ENCODE measurements around the gene NPM1. TPM values are rescaled to one million over a fixed set of nuclear protein-coding genes. Genes with fewer than 3 reads are reported as not detected.

Gene NPM1
- total RNA-seq, 1 experiment from 2014 or later, result 3,530 TPM

DNA sequence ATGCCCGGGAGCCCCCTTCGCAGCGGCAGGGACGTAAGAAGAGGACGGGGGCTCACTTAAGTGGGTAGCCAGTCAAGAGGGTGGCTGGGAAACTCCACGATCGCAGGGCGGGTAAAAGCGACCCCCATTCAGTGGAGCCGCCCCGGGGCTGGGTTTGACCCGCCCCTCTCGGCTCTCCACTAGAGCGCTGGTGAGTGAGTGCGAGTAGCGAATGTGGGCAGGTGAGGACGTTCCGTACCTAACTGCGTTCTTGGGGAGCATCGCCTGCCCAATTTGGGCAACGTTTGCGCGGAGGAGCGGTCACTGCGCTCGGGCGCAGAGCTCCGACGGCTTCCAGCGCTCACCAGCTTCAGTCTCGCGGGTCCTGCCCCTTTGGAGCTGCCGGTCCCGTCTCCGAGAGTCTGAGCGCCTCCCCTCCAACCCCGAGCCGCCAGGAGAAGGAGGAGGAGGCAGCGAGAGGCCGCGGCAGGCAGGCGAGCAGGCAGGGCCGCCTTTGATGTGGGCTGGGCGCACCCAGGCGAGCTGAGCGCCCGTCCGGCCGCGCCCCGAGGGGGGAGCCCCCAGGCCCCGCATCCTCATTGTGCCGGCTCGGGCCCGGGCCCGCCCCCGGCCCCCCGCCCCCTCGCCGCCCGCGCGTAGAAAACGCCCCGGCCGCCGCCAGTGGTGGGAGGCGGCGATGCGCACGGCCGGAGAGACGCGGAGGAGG lies 31.5 kb downstream of the NPM1 start, which contains the start of gene FGF18:
FGF18 (plus strand) TSS at position 666 of the 706 bp plus-strand sequence. CDS start 553 bp downstream, outside the sequence.
- ChIA-PET POLR2A (interaction anchor here (0.6 to 0.9 kb wide), 2 partner anchors 197 to 464 kb away, joined by 3 to 5 read pairs; no protein-coding TSS in a partner anchor), CTCF (interaction anchor here (0.5 to 3.6 kb wide), 59 partner anchors 8 to 640 kb away, joined by 3 to 42 read pairs (median 5); partner anchors contain the start of gene FBXW11)
- Mint-ChIP-seq H3K27me3 (ENCODE audit: low read depth) (peaks cover 39% of the 10 kb centered on the region), H3K4me1 (peaks cover 27% of the 10 kb centered on the region), H3K27ac (no peak within 1 kb of the TSS), H3K36me3 (no peaks in the 10 kb centered on the region), H3K4me3 (peak within 1 kb of the TSS; percentile 78), H3K9me3 (no peaks in the 10 kb centered on the region)
- peak; percentile 36 for ATAC-seq
- peak; percentile 76 for DNase-seq (ENCODE audit: low spot score)
- peak; percentile 10; the same call in 1 of the 2 replicates for TF ChIP-seq ZNF416 (CRISPR knock-in tag; IDR thresholded peaks at IDR 0.05)
- no peak for TF ChIP-seq SOX15 (CRISPR knock-in tag; IDR thresholded peaks at IDR 0.05)

DNA sequence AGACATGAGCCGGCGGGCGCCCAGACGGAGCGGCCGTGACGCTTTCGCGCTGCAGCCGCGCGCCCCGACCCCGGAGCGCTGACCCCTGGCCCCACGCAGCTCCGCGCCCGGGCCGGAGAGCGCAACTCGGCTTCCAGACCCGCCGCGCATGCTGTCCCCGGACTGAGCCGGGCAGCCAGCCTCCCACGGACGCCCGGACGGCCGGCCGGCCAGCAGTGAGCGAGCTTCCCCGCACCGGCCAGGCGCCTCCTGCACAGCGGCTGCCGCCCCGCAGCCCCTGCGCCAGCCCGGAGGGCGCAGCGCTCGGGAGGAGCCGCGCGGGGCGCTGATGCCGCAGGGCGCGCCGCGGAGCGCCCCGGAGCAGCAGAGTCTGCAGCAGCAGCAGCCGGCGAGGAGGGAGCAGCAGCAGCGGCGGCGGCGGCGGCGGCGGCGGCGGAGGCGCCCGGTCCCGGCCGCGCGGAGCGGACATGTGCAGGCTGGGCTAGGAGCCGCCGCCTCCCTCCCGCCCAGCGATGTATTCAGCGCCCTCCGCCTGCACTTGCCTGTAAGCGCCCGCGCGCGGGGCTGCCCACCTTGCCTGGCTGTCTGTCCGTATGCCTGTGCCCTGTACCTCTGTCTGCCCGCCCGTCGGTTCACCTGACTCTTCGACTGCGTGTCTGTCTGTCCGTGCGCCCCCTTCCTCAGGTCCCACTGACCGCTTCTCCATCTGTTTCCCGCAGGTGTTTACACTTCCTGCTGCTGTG lies 32.2 kb downstream of the NPM1 start:
- POLR2A ChIA-PET, result no interaction called here
- Mint-ChIP-seq H3K9me3 (no peaks in the 10 kb centered on the region), H3K27me3 (ENCODE audit: low read depth) (peaks cover 39% of the 10 kb centered on the region), H3K4me3 (peak overlapping the region; percentile 77), H3K4me1 (peaks cover 34% of the 10 kb centered on the region), H3K27ac (no peak overlapping the region), H3K36me3 (no peaks in the 10 kb centered on the region)
- CTCF ChIA-PET, result interaction anchor here (0.6 to 3.6 kb wide), 40 partner anchors 8 to 639 kb away, joined by 3 to 42 read pairs (median 7); partner anchors contain the start of gene FBXW11
- DNase-seq (ENCODE audit: low spot score) (peak; percentile 52), ATAC-seq (peak; percentile 3)
- TF ChIP-seq, protein P1, sequence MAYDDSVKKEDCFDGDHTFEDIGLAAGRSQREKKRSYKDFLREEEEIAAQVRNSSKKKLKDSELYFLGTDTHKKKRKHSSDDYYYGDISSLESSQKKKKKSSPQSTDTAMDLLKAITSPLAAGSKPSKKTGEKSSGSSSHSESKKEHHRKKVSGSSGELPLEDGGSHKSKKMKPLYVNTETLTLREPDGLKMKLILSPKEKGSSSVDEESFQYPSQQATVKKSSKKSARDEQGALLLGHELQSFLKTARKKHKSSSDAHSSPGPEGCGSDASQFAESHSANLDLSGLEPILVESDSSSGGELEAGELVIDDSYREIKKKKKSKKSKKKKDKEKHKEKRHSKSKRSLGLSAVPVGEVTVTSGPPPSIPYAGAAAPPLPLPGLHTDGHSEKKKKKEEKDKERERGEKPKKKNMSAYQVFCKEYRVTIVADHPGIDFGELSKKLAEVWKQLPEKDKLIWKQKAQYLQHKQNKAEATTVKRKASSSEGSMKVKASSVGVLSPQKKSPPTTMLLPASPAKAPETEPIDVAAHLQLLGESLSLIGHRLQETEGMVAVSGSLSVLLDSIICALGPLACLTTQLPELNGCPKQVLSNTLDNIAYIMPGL (CRISPR knock-in tag; IDR thresholded peaks at IDR 0.05), result 0 out of 2 replicates have a peak, but pooled peaks have one; percentile 18
- no peak for TF ChIP-seq CREM (CRISPR knock-in tag; IDR thresholded peaks at IDR 0.05)

DNA sequence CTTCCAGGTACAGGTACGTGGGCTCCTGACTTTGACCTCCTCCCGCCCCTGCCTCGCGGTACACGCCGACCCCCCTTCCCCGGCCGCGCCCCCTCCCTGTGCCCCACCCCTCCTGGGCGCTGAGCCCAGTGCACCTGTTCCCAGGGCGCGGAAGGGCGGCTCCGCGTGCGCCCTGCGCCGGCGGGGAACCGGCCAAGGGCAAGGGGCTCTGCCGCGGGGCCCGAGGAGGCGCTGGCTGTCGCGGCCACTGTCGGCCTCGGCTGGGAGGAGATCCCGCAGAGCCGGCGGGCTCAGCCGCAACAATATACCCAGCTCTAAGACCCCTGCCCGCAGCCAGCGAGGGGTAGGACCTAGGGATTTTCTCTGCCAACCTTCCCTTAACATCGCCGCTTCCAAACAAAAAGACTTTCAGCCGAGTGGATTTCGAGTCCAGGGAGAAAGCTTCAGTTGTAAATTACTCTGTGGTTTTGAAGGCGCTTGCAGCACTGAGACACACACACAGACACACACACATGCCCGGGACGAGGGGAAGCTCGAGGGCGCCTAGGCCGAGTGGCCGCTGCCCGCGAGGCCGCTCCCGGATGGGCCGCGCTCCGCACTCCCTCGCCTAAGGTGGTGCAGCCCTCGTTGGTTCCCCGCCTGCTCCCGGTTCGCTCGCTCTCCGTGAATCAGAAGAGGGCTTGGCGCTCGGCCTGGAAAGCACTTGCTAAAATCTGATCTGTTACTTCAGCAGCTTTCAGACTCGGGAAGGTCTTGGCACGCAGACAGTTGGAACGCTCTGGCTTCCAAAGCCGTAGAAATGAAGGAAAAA lies 33.0 kb downstream of the NPM1 start:
- Mint-ChIP-seq H3K9me3 (no peaks in the 10 kb centered on the region), H3K27ac (no peak overlapping the region), H3K27me3 (ENCODE audit: low read depth) (peaks cover 39% of the 10 kb centered on the region), H3K4me1 (peaks cover 35% of the 10 kb centered on the region), H3K4me3 (peak overlapping the region; percentile 78), H3K36me3 (no peaks in the 10 kb centered on the region)
- ChIA-PET POLR2A (no interaction called here), CTCF (interaction anchor here (0.8 to 3.6 kb wide), 6 partner anchors 28 to 492 kb away, joined by 3 to 29 read pairs (median 4); no protein-coding TSS in a partner anchor)
- peak; percentile 26 for DNase-seq (ENCODE audit: low spot score)
- no peak for ATAC-seq
- TF ChIP-seq KAT7 (CRISPR knock-in tag; IDR thresholded peaks at IDR 0.05; ENCODE audit: borderline replicate concordance) (peak; percentile 37; the same call in 1 of the 2 replicates), ZNF232 (CRISPR knock-in tag; IDR thresholded peaks at IDR 0.05) (no peak)

DNA sequence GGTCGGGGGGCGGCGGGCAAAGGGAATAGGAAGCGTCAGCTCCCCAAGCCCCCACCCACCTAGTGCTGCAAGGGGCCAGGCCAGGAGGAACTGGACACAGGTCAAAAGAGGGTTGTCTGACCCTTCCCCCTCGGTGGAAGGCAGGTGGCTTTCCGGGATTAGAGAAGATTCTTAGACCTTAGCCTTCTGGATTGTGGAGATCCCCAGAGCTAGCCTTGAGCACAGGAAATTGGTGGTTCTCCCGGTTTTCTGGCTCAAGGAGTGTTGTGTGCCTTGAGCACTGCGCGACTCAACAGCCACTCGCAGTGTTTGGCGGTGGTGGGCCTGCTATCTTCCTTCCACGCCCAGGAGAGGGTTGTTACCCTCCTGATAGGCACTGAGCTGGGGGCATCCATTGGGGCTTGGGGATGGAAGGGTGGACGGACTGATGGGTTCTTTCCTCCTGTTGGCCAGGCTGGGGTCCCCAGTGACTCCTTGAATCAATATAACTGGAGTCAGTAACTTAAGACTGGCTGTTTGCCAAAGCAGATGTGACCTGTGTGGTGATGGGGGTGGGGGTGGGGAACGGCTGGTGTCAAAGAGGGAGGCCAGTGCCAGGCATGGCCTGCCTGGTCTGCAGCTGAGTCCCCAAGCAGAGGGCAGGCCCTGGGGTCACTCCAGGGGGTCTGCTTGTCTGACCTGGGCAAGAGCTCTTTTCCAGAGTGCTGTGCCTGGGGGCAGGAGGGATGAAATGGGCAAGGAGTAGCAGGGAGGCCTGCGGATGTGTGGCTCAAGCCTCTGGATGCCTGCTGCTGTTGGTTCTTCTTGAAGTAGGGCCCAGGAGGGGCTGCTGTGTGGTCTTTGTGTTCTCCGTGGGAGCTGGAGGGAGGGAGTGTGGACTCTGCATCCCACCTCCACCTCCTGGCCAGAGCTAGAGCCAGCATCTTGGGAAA lies 33.9 kb downstream of the NPM1 start:
- Mint-ChIP-seq H3K27me3 (ENCODE audit: low read depth) (peaks cover 39% of the 10 kb centered on the region), H3K36me3 (no peaks in the 10 kb centered on the region), H3K27ac (no peak overlapping the region), H3K4me1 (peaks cover 35% of the 10 kb centered on the region), H3K9me3 (no peaks in the 10 kb centered on the region), H3K4me3 (peak overlapping the region; percentile 78)
- CTCF ChIA-PET, result interaction anchor here (0.8 to 3.6 kb wide), 8 partner anchors 10 to 491 kb away, joined by 3 to 29 read pairs (median 4); no protein-coding TSS in a partner anchor
- ATAC-seq (no peak), DNase-seq (ENCODE audit: low spot score) (no peak)
- POLR2A ChIA-PET, result no interaction called here
- TF ChIP-seq, protein P2, sequence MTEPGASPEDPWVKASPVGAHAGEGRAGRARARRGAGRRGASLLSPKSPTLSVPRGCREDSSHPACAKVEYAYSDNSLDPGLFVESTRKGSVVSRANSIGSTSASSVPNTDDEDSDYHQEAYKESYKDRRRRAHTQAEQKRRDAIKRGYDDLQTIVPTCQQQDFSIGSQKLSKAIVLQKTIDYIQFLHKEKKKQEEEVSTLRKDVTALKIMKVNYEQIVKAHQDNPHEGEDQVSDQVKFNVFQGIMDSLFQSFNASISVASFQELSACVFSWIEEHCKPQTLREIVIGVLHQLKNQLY (CRISPR knock-in tag; IDR thresholded peaks at IDR 0.05), result no peak
- TF ChIP-seq, protein P3, sequence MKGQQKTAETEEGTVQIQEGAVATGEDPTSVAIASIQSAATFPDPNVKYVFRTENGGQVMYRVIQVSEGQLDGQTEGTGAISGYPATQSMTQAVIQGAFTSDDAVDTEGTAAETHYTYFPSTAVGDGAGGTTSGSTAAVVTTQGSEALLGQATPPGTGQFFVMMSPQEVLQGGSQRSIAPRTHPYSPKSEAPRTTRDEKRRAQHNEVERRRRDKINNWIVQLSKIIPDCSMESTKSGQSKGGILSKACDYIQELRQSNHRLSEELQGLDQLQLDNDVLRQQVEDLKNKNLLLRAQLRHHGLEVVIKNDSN (CRISPR knock-in tag; IDR thresholded peaks at IDR 0.05), result no peak
- no peak for TF ChIP-seq SOX15 (CRISPR knock-in tag; IDR thresholded peaks at IDR 0.05)
- TF ChIP-seq, protein P4, sequence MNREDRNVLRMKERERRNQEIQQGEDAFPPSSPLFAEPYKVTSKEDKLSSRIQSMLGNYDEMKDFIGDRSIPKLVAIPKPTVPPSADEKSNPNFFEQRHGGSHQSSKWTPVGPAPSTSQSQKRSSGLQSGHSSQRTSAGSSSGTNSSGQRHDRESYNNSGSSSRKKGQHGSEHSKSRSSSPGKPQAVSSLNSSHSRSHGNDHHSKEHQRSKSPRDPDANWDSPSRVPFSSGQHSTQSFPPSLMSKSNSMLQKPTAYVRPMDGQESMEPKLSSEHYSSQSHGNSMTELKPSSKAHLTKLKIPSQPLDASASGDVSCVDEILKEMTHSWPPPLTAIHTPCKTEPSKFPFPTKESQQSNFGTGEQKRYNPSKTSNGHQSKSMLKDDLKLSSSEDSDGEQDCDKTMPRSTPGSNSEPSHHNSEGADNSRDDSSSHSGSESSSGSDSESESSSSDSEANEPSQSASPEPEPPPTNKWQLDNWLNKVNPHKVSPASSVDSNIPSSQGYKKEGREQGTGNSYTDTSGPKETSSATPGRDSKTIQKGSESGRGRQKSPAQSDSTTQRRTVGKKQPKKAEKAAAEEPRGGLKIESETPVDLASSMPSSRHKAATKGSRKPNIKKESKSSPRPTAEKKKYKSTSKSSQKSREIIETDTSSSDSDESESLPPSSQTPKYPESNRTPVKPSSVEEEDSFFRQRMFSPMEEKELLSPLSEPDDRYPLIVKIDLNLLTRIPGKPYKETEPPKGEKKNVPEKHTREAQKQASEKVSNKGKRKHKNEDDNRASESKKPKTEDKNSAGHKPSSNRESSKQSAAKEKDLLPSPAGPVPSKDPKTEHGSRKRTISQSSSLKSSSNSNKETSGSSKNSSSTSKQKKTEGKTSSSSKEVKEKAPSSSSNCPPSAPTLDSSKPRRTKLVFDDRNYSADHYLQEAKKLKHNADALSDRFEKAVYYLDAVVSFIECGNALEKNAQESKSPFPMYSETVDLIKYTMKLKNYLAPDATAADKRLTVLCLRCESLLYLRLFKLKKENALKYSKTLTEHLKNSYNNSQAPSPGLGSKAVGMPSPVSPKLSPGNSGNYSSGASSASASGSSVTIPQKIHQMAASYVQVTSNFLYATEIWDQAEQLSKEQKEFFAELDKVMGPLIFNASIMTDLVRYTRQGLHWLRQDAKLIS (CRISPR knock-in tag; IDR thresholded peaks at IDR 0.05; ENCODE audit: borderline replicate concordance), result no peak
- TF ChIP-seq ELF4 (CRISPR knock-in tag; IDR thresholded peaks at IDR 0.05; ENCODE audit: low read depth), result no peak
- TF ChIP-seq, protein P5, sequence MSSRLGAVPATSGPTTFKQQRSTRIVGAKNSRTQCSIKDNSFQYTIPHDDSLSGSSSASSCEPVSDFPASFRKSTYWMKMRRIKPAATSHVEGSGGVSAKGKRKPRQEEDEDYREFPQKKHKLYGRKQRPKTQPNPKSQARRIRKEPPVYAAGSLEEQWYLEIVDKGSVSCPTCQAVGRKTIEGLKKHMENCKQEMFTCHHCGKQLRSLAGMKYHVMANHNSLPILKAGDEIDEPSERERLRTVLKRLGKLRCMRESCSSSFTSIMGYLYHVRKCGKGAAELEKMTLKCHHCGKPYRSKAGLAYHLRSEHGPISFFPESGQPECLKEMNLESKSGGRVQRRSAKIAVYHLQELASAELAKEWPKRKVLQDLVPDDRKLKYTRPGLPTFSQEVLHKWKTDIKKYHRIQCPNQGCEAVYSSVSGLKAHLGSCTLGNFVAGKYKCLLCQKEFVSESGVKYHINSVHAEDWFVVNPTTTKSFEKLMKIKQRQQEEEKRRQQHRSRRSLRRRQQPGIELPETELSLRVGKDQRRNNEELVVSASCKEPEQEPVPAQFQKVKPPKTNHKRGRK (CRISPR knock-in tag; IDR thresholded peaks at IDR 0.05; ENCODE audit: borderline replicate concordance), result no peak
